ENCODE results near the gene ACAA1. TPM values are rescaled to one million over a fixed set of nuclear protein-coding genes. Genes with fewer than 3 reads are reported as not detected.

The ACAA1 gene
- total and polyA plus RNA-seq, 2 of the 13 experiments (the other 11 are each of a cell fraction or from before 2014, with no cell fraction given), result 60.8 to 188 TPM

DNA sequence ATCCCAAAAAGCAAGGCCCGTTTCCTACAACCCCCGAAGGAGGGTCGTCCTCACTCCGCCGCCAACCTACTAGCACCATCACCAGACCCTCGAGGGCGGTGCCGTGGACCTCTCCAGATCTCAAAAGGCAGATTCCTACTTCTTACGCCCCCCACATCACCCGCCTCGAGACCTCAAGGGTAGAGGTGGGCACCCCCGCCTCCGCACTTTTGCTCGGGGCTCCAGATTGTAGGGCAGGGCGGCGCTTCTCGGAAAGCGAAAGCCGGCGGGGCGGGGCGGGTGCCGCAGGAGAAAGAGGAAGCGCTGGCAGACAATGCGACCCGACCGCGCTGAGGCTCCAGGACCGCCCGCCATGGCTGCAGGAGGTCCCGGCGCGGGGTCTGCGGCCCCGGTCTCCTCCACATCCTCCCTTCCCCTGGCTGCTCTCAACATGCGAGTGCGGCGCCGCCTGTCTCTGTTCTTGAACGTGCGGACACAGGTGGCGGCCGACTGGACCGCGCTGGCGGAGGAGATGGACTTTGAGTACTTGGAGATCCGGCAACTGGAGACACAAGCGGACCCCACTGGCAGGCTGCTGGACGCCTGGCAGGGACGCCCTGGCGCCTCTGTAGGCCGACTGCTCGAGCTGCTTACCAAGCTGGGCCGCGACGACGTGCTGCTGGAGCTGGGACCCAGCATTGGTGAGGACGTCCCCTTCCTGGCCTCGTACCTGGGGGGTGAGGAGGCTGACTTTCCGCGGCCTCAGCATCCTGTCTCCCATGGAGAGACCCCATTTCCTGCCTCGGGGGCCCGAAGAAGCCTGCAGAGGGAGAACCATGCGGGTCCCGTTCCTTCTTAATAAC is 1.6 kb upstream of the ACAA1 start, which contains the start of gene MYD88 (continued):
- TF ChIP-seq, protein P1, sequence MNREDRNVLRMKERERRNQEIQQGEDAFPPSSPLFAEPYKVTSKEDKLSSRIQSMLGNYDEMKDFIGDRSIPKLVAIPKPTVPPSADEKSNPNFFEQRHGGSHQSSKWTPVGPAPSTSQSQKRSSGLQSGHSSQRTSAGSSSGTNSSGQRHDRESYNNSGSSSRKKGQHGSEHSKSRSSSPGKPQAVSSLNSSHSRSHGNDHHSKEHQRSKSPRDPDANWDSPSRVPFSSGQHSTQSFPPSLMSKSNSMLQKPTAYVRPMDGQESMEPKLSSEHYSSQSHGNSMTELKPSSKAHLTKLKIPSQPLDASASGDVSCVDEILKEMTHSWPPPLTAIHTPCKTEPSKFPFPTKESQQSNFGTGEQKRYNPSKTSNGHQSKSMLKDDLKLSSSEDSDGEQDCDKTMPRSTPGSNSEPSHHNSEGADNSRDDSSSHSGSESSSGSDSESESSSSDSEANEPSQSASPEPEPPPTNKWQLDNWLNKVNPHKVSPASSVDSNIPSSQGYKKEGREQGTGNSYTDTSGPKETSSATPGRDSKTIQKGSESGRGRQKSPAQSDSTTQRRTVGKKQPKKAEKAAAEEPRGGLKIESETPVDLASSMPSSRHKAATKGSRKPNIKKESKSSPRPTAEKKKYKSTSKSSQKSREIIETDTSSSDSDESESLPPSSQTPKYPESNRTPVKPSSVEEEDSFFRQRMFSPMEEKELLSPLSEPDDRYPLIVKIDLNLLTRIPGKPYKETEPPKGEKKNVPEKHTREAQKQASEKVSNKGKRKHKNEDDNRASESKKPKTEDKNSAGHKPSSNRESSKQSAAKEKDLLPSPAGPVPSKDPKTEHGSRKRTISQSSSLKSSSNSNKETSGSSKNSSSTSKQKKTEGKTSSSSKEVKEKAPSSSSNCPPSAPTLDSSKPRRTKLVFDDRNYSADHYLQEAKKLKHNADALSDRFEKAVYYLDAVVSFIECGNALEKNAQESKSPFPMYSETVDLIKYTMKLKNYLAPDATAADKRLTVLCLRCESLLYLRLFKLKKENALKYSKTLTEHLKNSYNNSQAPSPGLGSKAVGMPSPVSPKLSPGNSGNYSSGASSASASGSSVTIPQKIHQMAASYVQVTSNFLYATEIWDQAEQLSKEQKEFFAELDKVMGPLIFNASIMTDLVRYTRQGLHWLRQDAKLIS (CRISPR knock-in tag; IDR thresholded peaks at IDR 0.05), result 0 out of 2 replicates have a peak, but pooled peaks have one; percentile 43
- TF ChIP-seq FOSL1 (CRISPR knock-in tag; IDR thresholded peaks at IDR 0.05; ENCODE audit: borderline replicate concordance) (no peak), MEIS2 (CRISPR knock-in tag; IDR thresholded peaks at IDR 0.05) (peak; percentile 56; the same call in 1 of the 2 replicates), SMAD1 (CRISPR knock-in tag; IDR thresholded peaks at IDR 0.05; ENCODE audit: borderline replicate concordance, low read depth) (0 out of 2 replicates have a peak, but pooled peaks have one; percentile 34), ZSCAN22 (CRISPR knock-in tag; IDR thresholded peaks at IDR 0.05) (no peak), SMC3 (IDR thresholded peaks at IDR 0.05; ENCODE audit: low read length) (no peak), ZNF160 (CRISPR knock-in tag; IDR thresholded peaks at IDR 0.05) (no peak), JUND (CRISPR knock-in tag; IDR thresholded peaks at IDR 0.05) (0 out of 2 replicates have a peak, but pooled peaks have one; percentile 28), SRSF1 (optimal IDR thresholded peaks at IDR 0.05; ENCODE audit: low read depth, low read length) (no peak), CBFB (CRISPR knock-in tag; IDR thresholded peaks at IDR 0.05) (peak; percentile 77; the same call in 1 of the 2 replicates), ELF4 (CRISPR knock-in tag; IDR thresholded peaks at IDR 0.05; ENCODE audit: borderline replicate concordance) (no peak), ZNF703 (CRISPR knock-in tag; IDR thresholded peaks at IDR 0.05; ENCODE audit: borderline replicate concordance) (no peak; the same call in 1 of the 2 replicates), ZNF101 (CRISPR knock-in tag; IDR thresholded peaks at IDR 0.05; ENCODE audit: borderline replicate concordance, low read depth) (no peak), ISL2 (CRISPR knock-in tag; IDR thresholded peaks at IDR 0.05) (peak; percentile 63; the same call in 1 of the 2 replicates)
- TF ChIP-seq, protein P2, sequence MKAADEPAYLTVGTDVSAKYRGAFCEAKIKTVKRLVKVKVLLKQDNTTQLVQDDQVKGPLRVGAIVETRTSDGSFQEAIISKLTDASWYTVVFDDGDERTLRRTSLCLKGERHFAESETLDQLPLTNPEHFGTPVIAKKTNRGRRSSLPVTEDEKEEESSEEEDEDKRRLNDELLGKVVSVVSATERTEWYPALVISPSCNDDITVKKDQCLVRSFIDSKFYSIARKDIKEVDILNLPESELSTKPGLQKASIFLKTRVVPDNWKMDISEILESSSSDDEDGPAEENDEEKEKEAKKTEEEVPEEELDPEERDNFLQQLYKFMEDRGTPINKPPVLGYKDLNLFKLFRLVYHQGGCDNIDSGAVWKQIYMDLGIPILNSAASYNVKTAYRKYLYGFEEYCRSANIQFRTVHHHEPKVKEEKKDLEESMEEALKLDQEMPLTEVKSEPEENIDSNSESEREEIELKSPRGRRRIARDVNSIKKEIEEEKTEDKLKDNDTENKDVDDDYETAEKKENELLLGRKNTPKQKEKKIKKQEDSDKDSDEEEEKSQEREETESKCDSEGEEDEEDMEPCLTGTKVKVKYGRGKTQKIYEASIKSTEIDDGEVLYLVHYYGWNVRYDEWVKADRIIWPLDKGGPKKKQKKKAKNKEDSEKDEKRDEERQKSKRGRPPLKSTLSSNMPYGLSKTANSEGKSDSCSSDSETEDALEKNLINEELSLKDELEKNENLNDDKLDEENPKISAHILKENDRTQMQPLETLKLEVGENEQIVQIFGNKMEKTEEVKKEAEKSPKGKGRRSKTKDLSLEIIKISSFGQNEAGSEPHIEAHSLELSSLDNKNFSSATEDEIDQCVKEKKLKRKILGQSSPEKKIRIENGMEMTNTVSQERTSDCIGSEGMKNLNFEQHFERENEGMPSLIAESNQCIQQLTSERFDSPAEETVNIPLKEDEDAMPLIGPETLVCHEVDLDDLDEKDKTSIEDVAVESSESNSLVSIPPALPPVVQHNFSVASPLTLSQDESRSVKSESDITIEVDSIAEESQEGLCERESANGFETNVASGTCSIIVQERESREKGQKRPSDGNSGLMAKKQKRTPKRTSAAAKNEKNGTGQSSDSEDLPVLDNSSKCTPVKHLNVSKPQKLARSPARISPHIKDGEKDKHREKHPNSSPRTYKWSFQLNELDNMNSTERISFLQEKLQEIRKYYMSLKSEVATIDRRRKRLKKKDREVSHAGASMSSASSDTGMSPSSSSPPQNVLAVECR (CRISPR knock-in tag; IDR thresholded peaks at IDR 0.05; ENCODE audit: borderline replicate concordance), result peak; percentile 85
- TF ChIP-seq, protein P3, sequence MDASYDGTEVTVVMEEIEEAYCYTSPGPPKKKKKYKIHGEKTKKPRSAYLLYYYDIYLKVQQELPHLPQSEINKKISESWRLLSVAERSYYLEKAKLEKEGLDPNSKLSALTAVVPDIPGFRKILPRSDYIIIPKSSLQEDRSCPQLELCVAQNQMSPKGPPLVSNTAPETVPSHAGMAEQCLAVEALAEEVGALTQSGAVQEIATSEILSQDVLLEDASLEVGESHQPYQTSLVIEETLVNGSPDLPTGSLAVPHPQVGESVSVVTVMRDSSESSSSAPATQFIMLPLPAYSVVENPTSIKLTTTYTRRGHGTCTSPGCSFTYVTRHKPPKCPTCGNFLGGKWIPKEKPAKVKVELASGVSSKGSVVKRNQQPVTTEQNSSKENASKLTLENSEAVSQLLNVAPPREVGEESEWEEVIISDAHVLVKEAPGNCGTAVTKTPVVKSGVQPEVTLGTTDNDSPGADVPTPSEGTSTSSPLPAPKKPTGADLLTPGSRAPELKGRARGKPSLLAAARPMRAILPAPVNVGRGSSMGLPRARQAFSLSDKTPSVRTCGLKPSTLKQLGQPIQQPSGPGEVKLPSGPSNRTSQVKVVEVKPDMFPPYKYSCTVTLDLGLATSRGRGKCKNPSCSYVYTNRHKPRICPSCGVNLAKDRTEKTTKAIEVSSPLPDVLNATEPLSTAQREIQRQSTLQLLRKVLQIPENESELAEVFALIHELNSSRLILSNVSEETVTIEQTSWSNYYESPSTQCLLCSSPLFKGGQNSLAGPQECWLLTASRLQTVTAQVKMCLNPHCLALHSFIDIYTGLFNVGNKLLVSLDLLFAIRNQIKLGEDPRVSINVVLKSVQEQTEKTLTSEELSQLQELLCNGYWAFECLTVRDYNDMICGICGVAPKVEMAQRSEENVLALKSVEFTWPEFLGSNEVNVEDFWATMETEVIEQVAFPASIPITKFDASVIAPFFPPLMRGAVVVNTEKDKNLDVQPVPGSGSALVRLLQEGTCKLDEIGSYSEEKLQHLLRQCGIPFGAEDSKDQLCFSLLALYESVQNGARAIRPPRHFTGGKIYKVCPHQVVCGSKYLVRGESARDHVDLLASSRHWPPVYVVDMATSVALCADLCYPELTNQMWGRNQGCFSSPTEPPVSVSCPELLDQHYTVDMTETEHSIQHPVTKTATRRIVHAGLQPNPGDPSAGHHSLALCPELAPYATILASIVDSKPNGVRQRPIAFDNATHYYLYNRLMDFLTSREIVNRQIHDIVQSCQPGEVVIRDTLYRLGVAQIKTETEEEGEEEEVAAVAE (CRISPR knock-in tag; IDR thresholded peaks at IDR 0.05; ENCODE audit: borderline replicate concordance), result no peak
